GM12878 (cell line): Measurements from ENCODE around the gene STX1B. TPM values are rescaled to one million over a fixed set of nuclear protein-coding genes. Genes with fewer than 3 reads are reported as not detected.

Experiments used
- ATAC-seq: fragments of 200-7000 bp; cut with Tn5 transposase; 3 replicates; pipeline ENCODE4 v1.9.1; 2020; ENCODE audit warnings: mild to moderate bottlenecking, moderate library complexity
- BruUV-seq: library from RNA; stranded (reverse); fragments of 400-500 nt; replicated peaks from 2 replicates; lab custom pipeline; 2021; lab: Mats Ljungman, UMichigan
- CTCF ChIA-PET: fragments of 300-600 bp; sonication (Branson Sonifier 250); formaldehyde crosslinking; extraction: SDS; loops from one replicate; lab custom pipeline; 2021; ENCODE audit warnings: inconsistent platforms; lab: Yijun Ruan, JAX
- POLR2A ChIA-PET: fragments of 350-600 bp; formaldehyde crosslinking; extraction: SDS; loops from one replicate; lab custom pipeline; 2021; ENCODE audit warnings: inconsistent platforms; lab: Charles Lee
- RAD21 ChIA-PET: fragments of 300-600 bp; sonication (Branson Sonifier 250); formaldehyde crosslinking; loops from one replicate; lab custom pipeline; 2023; ENCODE audit warnings: antibody characterized with exemption; ENCODE audit not compliant: unreplicated experiment; lab: Charles Lee
- SMC1A ChIA-PET: fragments of 300-600 bp; sonication (Branson Sonifier 250); formaldehyde crosslinking; loops from one replicate; lab custom pipeline; 2023; ENCODE audit not compliant: unreplicated experiment, uncharacterized antibody; lab: Charles Lee
- DNase-seq: peaks from one replicate; pipeline ENCODE4 v3.0.0-alpha.2; 2011; ENCODE audit warnings: low read depth, low spot score
- FAIRE-seq: peaks from 3 replicates; lab custom pipeline; 2011; peaks lifted over from hg19 to GRCh38; lab: Jason Lieb, UNC
- H2AFZ ChIP-seq: 2 replicates; pipeline ENCODE4 v1.6.0; 2011; ENCODE audit warnings: low read depth, low read length, control low read depth; ENCODE audit not compliant: control insufficient read depth
- H3K27ac ChIP-seq: 2 replicates; pipeline ENCODE4 v1.5.1; 2011; ENCODE audit warnings: control low read depth; ENCODE audit not compliant: control insufficient read depth, insufficient read depth
- H3K27me3 ChIP-seq, 2 experiments: replicated peaks in 1 of 2; 2 replicates each; pipeline versions ENCODE4 v1.6.0 to v1.6.1; 2011; ENCODE audit warnings: low read length in 1 of 2; ENCODE audit not compliant: control insufficient read depth in 2 of 2, insufficient read depth in 2 of 2
- H3K36me3 ChIP-seq, 2 experiments: 2 replicates each; pipeline ENCODE4 v1.5.1; 2011; ENCODE audit warnings: low read length in 1 of 2; ENCODE audit not compliant: control insufficient read depth in 2 of 2, insufficient read depth in 2 of 2
- H3K4me1 ChIP-seq: 2 replicates; pipeline ENCODE4 v1.6.1; 2011; ENCODE audit warnings: mild to moderate bottlenecking, low read length, moderate library complexity, mixed read lengths; ENCODE audit not compliant: control insufficient read depth, insufficient read depth
- H3K4me2 ChIP-seq: 2 replicates; pipeline ENCODE4 v1.6.0; 2011; ENCODE audit warnings: control low read depth; ENCODE audit not compliant: control insufficient read depth, insufficient read depth
- H3K4me3 ChIP-seq: fragments of 200-600 bp; sonication (generic); 2 replicates; pipeline ENCODE4 v1.5.1; 2016
- H3K79me2 ChIP-seq: 2 replicates; pipeline ENCODE4 v1.6.0; 2011; ENCODE audit warnings: low read length; ENCODE audit not compliant: control insufficient read depth, insufficient read depth
- H3K9ac ChIP-seq: 2 replicates; pipeline ENCODE4 v1.8.0; 2011; ENCODE audit warnings: low read length, control low read depth, mixed read lengths; ENCODE audit not compliant: control insufficient read depth, insufficient read depth
- H3K9me3 ChIP-seq: replicated peaks from 3 replicates; pipeline ENCODE4 v1.5.1; 2011; ENCODE audit warnings: mild to moderate bottlenecking, low read length; ENCODE audit not compliant: control insufficient read depth, insufficient read depth
- H4K20me1 ChIP-seq: 2 replicates; pipeline ENCODE4 v1.6.0; 2011; ENCODE audit not compliant: control insufficient read depth, insufficient read depth
- BHLHE40 ChIP-seq, 2 experiments: fragments of 450-650 bp in 1 of 2; IDR thresholded peaks; 2 replicates each; pipeline ENCODE4 v1.6.1; 2011 to 2017; ENCODE audit warnings: low read depth in 2 of 2, borderline replicate concordance in 1 of 2, improper control_type of control experiment in 1 of 2, low read length in 1 of 2, mild to moderate bottlenecking in 1 of 2
- E2F4 ChIP-seq: IDR thresholded peaks from 2 replicates; pipeline ENCODE4 v1.6.1; 2012; ENCODE audit warnings: low read depth, low read length, improper control_type of control experiment
- EGR1 ChIP-seq, 2 experiments: IDR thresholded peaks; 1 replicate in 1 of 2; 2 replicates in 1 of 2; pipeline ENCODE4 v1.6.1; 2011 to 2012; ENCODE audit warnings: low read depth in 2 of 2, low read length in 2 of 2, borderline replicate concordance in 1 of 2, mild to moderate bottlenecking in 1 of 2, moderate library complexity in 1 of 2
- MEF2B ChIP-seq: fragments of 450-650 bp; IDR thresholded peaks from 2 replicates; pipeline ENCODE4 v1.6.1; 2018; ENCODE audit warnings: mild to moderate bottlenecking, moderate library complexity; ENCODE audit not compliant: partially characterized antibody, poor library complexity, severe bottlenecking
- NFIC ChIP-seq: IDR thresholded peaks from 2 replicates; pipeline ENCODE4 v1.6.1; 2012; ENCODE audit warnings: low read depth, mild to moderate bottlenecking, inconsistent platforms, low read length, moderate library complexity
- SMAD1 ChIP-seq: fragments of 450-650 bp; IDR thresholded peaks from 2 replicates; pipeline ENCODE4 v1.6.1; 2018; ENCODE audit warnings: mild to moderate bottlenecking, low read depth; ENCODE audit not compliant: partially characterized antibody
- TAF1 ChIP-seq: IDR thresholded peaks from 2 replicates; pipeline ENCODE4 v1.6.1; 2011; ENCODE audit warnings: mild to moderate bottlenecking, low read depth, low read length, borderline replicate concordance
- WGBS: methylation state at CpG from one replicate; pipeline ENCODE4 v1.1.6; 2016; ENCODE audit warnings: low lambda C conversion rate; ENCODE audit not compliant: insufficient replicate concordance, insufficient coverage; ENCODE audit errors: missing lambda C conversion rate; 5-methylcytosine and 5-hydroxymethylcytosine counted together
- in situ Hi-C: fragments of 300-500 bp; cut with MboI; formaldehyde crosslinking; loops from 9 replicates; pipeline ENCODE4 v1.14.3; 2018; ENCODE audit warnings: mixed read lengths
- intact Hi-C: fragments of 100-400 bp; cut with micrococcal nuclease; formaldehyde crosslinking; loops from one replicate; pipeline ENCODE4 v1.14.2; 2022; ENCODE audit not compliant: unreplicated experiment
- polyA plus RNA-seq, 11 experiments: library from polyadenylated mRNA; depleted of rRNA in 4 of 11; unstranded in 6 of 11; stranded (reverse) in 5 of 11; fragments of >200 nt; fragmentation: Nextera tagmentation in 4 of 11; fragmentation: Illumina TruSeq in 1 of 11; extraction: Ambion mirVana in 4 of 11; extraction: Trizol in 1 of 11; gene quantifications; 1 replicate in 1 of 11; 2 replicates in 10 of 11; pipeline versions ENCODE4 v1.2.1 to v1.2.3, GENCODE V29; 2011 to 2016; ENCODE audit warnings: inconsistent platforms in 2 of 11, missing spikeins in 2 of 11, low read depth in 1 of 11
- total RNA-seq, 4 experiments: library from RNA; depleted of rRNA in 3 of 4; stranded (reverse); fragments of >200 nt in 3 of 4; fragmentation: Illumina TruSeq in 1 of 4; extraction: Trizol in 1 of 4; gene quantifications; 2 replicates each; pipeline versions ENCODE4 v1.2.1 to v1.2.3, GENCODE V29; 2013 to 2021
- TF ChIP-seq, protein P1 (sequence below): IDR thresholded peaks from 2 replicates; pipeline ENCODE4 v1.6.1; 2012; ENCODE audit warnings: low read depth, low read length, improper control_type of control experiment
- TF ChIP-seq, protein P2 (sequence below), 3 experiments: IDR thresholded peaks in 2 of 3; conservative IDR thresholded peaks in 1 of 3; 2 replicates each; pipeline ENCODE4 v1.5.1; 2011; ENCODE audit warnings: low read depth in 3 of 3, low read length in 3 of 3, mild to moderate bottlenecking in 3 of 3, control low read depth in 2 of 3, moderate library complexity in 2 of 3, inconsistent platforms in 1 of 3, mixed read lengths in 1 of 3; ENCODE audit not compliant: control insufficient read depth in 2 of 3, insufficient read depth in 1 of 3; ENCODE audit errors: extremely low read depth in 1 of 3

STX1B gene
- total and polyA plus RNA-seq, 10 of the 15 experiments (the other 5 are each of a cell fraction or from before 2014, with no cell fraction given): 0.22 to 2.5 (median 1.1) TPM

DNA sequence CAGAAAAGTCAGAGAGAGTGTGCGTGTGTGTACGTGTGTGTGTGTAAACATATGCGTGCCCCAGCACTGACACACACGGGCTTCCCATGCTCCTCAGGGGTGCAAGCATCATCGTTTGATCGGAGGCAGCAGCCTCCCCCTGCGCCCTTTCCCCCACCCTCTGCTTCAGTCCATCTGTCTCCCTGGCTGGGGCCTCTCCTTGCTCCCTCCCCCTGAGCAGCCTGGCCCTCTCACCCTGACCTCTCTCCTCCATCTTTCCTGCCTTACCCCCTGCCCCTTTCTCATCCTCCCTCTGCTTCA, 4.4 kb downstream of the STX1B start (continued):
- TF ChIP-seq E2F4 (no peak), EGR1 (IDR thresholded peaks at IDR 0.05; ENCODE audit: borderline replicate concordance in 1 of 2, low read depth in 2 of 2, low read length in 2 of 2) (no peak), SMAD1 (no peak)
- TF ChIP-seq, protein P1, sequence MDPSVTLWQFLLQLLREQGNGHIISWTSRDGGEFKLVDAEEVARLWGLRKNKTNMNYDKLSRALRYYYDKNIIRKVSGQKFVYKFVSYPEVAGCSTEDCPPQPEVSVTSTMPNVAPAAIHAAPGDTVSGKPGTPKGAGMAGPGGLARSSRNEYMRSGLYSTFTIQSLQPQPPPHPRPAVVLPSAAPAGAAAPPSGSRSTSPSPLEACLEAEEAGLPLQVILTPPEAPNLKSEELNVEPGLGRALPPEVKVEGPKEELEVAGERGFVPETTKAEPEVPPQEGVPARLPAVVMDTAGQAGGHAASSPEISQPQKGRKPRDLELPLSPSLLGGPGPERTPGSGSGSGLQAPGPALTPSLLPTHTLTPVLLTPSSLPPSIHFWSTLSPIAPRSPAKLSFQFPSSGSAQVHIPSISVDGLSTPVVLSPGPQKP: no peak
- TF ChIP-seq, all 136 proteins: peak for 0

DNA sequence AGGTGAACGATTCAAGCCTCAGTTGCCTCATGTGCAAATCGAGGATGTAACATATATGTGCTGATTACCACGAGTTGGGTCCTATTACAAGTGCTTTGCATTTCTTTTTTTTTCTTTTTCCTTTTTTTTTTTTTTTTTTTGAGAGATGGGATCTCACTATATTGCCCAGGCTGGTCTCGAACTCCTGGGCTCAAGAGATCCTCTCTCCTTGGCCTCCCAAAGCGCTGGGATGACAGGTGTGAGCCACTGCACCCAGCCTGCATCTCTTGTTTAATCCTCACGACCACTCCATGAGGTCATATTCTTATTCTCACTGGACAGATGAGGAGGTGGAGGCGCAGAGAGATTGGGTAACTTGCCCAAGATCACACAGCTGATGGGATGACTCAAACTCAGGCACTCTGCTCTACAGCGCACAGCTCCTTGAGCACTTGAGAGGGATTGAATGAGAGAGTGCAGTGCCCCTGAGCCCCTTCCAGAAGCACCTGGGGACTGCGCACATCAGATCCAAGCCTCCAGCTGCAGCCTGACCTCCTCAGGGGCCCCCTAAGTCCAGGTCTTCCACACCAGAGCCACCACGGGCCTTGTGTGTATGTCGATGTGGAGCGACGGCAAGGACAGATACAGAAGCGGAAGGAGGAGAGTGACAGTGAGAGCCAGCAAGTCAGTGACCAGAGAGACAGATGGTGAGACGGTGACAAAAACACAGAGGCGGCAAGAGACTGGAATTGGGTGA, 4.9 kb downstream of the STX1B start:
- no peaks in the 10 kb centered on the region for H3K36me3 ChIP-seq
- no peak overlapping the region for H2AFZ ChIP-seq
- H4K20me1 ChIP-seq: no peaks in the 10 kb centered on the region
- H3K27me3 ChIP-seq: peaks cover 0 to 7% of the 10 kb centered on the region in 2 experiments; a peak in 3 of 4 replicates
- H3K9ac ChIP-seq: no peak overlapping the region
- in situ Hi-C loops: no loop called here
- WGBS: 37% methylated on average over 16 of the region's 16 CpGs
- no peaks in the 10 kb centered on the region for H3K9me3 ChIP-seq
- no peaks in the 10 kb centered on the region for H3K4me1 ChIP-seq
- ChIA-PET CTCF (no interaction called here), SMC1A (no interaction called here), POLR2A (no interaction called here), RAD21 (no interaction called here)
- intact Hi-C loops: no loop called here
- H3K79me2 ChIP-seq: no peaks in the 10 kb centered on the region
- no peak for DNase-seq
- ATAC-seq: no peak
- no peak overlapping the region for H3K27ac ChIP-seq
- BruUV-seq: no TSS peak
- H3K4me3 ChIP-seq: no peak overlapping the region
- TF ChIP-seq NFIC (no peak), MEF2B (no peak), BHLHE40 (IDR thresholded peaks at IDR 0.05; ENCODE audit: borderline replicate concordance in 1 of 2, low read depth in 2 of 2, low read length in 1 of 2) (no peak), TAF1 (no peak)
- TF ChIP-seq, protein P2, sequence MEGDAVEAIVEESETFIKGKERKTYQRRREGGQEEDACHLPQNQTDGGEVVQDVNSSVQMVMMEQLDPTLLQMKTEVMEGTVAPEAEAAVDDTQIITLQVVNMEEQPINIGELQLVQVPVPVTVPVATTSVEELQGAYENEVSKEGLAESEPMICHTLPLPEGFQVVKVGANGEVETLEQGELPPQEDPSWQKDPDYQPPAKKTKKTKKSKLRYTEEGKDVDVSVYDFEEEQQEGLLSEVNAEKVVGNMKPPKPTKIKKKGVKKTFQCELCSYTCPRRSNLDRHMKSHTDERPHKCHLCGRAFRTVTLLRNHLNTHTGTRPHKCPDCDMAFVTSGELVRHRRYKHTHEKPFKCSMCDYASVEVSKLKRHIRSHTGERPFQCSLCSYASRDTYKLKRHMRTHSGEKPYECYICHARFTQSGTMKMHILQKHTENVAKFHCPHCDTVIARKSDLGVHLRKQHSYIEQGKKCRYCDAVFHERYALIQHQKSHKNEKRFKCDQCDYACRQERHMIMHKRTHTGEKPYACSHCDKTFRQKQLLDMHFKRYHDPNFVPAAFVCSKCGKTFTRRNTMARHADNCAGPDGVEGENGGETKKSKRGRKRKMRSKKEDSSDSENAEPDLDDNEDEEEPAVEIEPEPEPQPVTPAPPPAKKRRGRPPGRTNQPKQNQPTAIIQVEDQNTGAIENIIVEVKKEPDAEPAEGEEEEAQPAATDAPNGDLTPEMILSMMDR (IDR thresholded peaks at IDR 0.05 in 2 of 3, conservative IDR thresholded peaks at IDR 0.05 in 1 of 3; ENCODE audit: control insufficient read depth in 2 of 3, extremely low read depth in 1 of 3, insufficient read depth in 1 of 3, low read depth in 3 of 3, low read length in 3 of 3): no peak
- no peak for FAIRE-seq
- no peak overlapping the region for H3K4me2 ChIP-seq
